AML-193 (cell line): ENCODE measurements around the gene MAPK8.

Experiments
- DNase-seq, 2 experiments: peaks; one replicate each; lab custom pipeline; 2025; lab: John Stamatoyannopoulos, UW

Gene MAPK8

GRCh38 chr10:48462482-48463020 lies 156.1 kb downstream of the MAPK8 start:
- no peak for DNase-seq

- DNase-seq: no peak
These were observed 157.0 kb downstream of the MAPK8 start for GRCh38 chr10:48463318-48464003.

- DNase-seq: no peak
These were observed 157.8 kb downstream of the MAPK8 start for GRCh38 chr10:48464121-48464870.

- DNase-seq: no peak
These were observed 158.6 kb downstream of the MAPK8 start for GRCh38 chr10:48464871-48465736.

- DNase-seq: no peak
These were observed 159.5 kb downstream of the MAPK8 start for GRCh38 chr10:48465860-48466521.

GRCh38 chr10:48466611-48467240 lies 160.2 kb downstream of the MAPK8 start:
- no peak for DNase-seq

- DNase-seq: no peak
These were observed 161.2 kb downstream of the MAPK8 start for GRCh38 chr10:48467669-48468068.

GRCh38 chr10:48468130-48468790 lies 161.8 kb downstream of the MAPK8 start:
- DNase-seq: no peak

GRCh38 chr10:48468866-48469511 lies 162.5 kb downstream of the MAPK8 start:
- DNase-seq: no peak

GRCh38 chr10:48469516-48470020 lies 163.1 kb downstream of the MAPK8 start:
- no peak for DNase-seq

GRCh38 chr10:48470115-48470892 lies 163.8 kb downstream of the MAPK8 start:
- no peak for DNase-seq

GRCh38 chr10:48470893-48471805 lies 164.7 kb downstream of the MAPK8 start:
- no peak for DNase-seq

GRCh38 chr10:48472501-48473069 lies 166.1 kb downstream of the MAPK8 start:
- DNase-seq: no peak

GRCh38 chr10:48473704-48474103 lies 167.2 kb downstream of the MAPK8 start:
- DNase-seq: no peak

- DNase-seq: peak; percentile 41 to 42
These were observed 168.4 kb downstream of the MAPK8 start for GRCh38 chr10:48474765-48475365.

GRCh38 chr10:48475943-48476278 lies 169.4 kb downstream of the MAPK8 start:
- DNase-seq: no peak

GRCh38 chr10:48476279-48476982 lies 170.0 kb downstream of the MAPK8 start:
- DNase-seq: no peak
